HuH-7 (cell line): ENCODE data around the gene BOD1.

Source experiments
- DNase-seq: peaks from one replicate; pipeline ENCODE4 v3.0.0; 2011; ENCODE audit warnings: low spot score

The BOD1 gene

GRCh38 chr5:173640156-173640804 is 23.8 kb upstream of the BOD1 start:
- DNase-seq = no peak

DNA sequence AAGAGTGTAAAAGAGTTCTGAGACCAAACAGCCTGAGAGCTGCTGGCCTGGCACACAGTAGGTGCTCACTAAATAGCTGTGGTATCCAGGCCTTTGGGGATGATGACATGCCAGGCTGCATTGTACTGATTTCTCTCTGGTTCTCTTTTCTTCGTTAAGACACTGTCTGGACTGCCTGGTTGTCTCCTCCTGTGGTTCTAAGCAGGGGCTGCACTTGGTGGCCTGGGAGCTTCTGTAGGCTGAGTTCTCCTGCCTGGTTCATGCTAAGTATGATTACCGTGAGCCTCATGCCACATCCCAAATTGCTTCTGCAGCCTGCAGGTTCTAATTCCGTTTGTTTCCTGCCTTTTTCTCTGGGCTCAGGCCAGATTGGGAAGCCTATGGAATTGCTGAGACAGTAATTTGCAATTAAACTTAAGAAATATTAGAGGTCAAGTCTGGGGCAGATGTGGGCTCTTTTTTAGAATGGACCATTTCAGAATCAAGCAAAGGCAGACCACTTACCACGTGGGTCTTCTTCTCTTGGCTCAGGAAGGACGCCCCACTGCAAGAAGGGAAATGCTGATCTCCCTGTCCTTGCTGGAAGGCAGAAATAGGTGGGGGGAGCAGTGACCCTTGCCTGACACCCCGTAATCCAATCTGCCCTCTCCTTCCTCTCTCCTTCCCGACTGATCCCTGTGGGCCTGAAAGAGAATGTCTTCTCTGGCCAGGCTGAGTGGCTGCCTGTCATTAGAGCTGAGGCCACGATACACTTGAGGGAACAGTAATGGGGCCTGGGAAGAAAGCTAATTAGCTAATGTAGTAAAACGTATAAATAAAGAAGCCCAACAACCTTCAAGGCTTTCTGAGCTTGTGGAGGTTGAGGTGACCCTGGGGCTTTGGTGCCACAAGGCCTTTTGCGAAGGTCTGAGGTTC is 21.9 kb upstream of the BOD1 start:
- DNase-seq = no peak

- no peak for DNase-seq
Measured at GRCh38 chr5:173637340-173637739, 20.9 kb upstream of the BOD1 start.

GRCh38 chr5:173634465-173634983 is 18.1 kb upstream of the BOD1 start:
- no peak for DNase-seq

DNA sequence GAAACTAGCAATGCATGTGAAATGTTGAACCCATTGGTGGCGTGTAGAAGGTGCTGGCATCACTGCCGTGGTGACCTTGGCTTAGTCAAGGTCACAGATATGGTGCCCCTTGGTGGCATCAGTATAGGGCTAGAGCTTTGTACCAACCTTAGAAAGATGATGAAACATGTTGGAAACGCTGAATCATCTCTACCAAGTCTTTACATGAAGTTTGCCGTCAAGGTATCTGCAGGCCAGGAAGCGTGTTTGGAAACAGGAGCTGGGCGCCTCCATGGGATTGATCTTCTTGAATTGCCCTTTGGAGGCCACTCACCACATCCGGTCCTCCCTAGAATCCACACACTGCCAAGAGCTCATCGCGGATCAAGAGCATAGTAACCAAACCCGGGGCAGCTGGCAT is 16.9 kb upstream of the BOD1 start:
- no peak for DNase-seq

GRCh38 chr5:173631478-173631877 is 15.0 kb upstream of the BOD1 start:
- no peak for DNase-seq

- no peak for DNase-seq
Measured at GRCh38 chr5:173630724-173631365, 14.4 kb upstream of the BOD1 start.

DNA sequence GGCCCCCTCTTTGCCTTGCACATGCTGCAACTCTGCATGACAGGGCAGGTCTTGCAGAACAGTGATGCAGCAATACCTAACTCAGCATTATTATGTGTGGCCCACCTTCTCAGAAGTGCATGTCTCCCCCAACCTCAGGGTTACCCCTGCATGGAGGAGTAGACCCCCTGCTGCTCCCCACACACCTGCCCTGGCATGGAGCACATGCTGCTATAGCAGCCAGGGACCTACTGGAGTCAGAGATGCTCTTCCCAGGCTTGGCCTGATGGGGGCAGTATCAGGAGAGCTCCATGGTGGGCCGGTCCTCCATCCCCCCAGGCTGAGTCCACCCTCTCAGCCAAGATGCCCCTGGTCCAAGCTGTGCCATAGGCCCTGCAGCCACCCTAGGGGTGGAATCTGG is 13.2 kb upstream of the BOD1 start:
- peak; percentile 67 for DNase-seq

GRCh38 chr5:173628501-173628900 is 12.1 kb upstream of the BOD1 start:
- no peak for DNase-seq

DNA sequence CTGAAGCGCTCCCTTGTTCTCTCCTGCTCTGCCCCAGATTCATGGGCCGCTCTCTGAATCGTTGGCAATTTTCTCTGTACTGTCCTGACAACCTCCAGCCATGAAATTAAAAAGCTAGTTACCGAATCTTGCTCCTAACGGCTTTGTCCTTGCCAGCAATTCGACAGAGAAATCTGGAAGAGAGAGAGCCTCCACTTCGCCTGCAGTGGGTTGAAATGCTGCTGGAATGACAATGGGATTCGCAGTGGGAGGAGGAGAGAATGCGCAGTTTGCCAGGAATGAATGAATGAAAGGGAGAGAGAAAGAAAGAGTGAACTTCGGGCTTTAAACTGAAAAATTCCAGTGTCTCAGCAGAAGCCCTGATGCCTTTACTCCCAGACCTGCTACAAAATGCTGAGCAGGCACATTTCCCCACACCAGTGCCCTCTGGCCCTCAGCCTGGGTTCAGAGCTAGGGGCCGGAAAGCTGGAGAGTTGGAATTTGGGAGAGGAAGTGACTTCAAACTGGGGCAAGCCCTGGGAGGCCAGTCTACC is 11.5 kb upstream of the BOD1 start:
- DNase-seq = no peak

GRCh38 chr5:173627271-173627670 is 10.8 kb upstream of the BOD1 start:
- no peak for DNase-seq

GRCh38 chr5:173626505-173626820 is 10.0 kb upstream of the BOD1 start:
- no peak for DNase-seq

GRCh38 chr5:173625673-173626504 is 9.4 kb upstream of the BOD1 start:
- DNase-seq = no peak

DNA sequence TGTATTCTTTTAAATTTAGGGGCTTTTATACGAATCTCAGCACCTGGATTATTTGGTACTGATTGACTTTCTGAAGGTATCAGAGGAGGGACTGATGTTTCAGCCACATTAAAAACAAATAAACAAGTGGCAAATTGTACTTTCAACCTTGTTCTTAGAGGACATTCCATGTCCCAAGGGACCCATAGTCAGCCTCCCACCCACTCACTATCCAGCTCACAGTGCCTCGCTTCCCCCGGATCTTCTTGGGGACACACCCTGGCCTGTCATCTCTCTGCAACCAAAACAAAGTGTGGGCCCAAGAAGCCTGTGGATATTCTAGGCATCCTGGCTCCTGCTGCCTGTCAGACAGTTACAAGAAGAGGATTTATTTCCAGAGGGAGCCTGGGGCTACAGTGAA is 8.8 kb upstream of the BOD1 start:
- no peak for DNase-seq

- DNase-seq = no peak
Measured at GRCh38 chr5:173624282-173624681, 7.8 kb upstream of the BOD1 start.

- DNase-seq = no peak
Measured at GRCh38 chr5:173623789-173624188, 7.3 kb upstream of the BOD1 start.

GRCh38 chr5:173623296-173623771 is 6.9 kb upstream of the BOD1 start:
- no peak for DNase-seq

DNA sequence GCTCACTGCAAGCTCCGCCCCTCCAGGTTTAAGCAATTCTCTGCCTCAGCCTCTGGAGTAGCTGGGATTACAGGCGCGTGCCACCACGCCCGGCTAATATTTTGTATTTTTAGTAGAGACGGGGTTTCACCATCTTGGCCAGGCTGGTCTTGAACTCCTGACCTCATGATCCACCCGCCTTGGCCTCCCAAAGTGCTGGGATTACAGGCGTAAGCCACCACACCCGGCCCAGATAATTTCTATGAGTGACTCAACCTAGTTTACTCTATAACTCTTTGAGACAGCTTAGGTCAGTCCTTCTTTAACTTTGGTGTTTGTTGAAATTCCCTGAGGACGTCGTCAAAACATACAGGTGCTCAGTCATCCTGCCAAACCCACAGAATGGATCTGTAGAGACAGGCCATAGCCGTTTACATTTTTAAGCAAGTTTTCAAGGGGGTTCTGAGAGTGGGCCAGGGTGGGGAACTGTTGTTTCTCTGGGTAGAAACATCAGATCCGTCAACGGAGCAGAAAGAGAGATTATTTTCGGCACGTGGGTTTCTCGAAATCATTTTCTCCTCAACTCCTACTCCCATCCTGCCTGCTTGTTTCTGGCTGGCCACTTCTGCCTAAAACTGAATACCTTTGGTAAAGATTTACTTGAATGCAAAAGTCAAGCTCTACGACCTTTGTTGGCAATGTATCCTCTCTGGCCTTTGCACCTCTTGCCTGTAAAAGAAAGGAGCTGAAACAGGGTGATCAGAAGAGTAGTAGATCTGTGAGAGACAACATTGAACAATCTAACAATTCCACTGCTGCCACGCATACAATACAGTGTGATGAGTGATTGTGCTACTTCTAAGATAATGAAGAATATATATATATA is 6.0 kb upstream of the BOD1 start:
- DNase-seq = no peak

GRCh38 chr5:173620784-173621183 is 4.3 kb upstream of the BOD1 start:
- DNase-seq = no peak

DNA sequence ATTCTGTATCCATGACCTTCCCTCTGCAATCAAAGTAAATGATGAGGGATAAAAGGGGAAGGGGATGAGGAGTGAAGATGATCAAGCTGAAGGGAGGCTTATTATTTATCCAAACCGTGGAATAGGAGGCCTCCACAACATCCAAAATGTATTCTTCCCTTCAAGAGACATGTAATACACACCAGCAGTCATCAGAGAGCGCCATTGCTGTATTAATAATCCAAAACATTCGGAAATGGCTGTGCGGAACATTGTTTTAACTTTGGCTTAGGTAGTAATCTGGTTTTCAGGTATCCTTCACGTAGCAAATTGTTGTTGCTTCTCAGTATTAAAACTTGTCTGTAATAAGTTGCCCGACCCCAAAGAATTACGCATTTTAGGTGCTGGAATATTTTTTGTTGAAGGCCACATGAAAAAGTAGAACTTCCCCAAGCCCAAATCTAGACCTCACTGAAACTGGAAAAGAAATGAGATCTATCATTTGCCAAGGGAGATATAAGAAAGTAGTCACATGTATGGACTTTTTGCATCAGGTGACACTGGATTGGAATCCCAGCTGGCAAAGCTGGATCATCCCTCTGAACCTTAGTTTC is 2.6 kb upstream of the BOD1 start:
- peak; percentile 56 for DNase-seq
